Neural cell (in vitro differentiated cells): ENCODE data around the gene ADD1. TPM values are rescaled to one million over a fixed set of nuclear protein-coding genes. Genes with fewer than 3 reads are reported as not detected.

ENCODE experiments used
- H2AFZ ChIP-seq: fragments of 200-600, 300-800 bp; sonication (generic), shearing (Covaris generic); 2 replicates; pipeline ENCODE4 v1.6.0; 2014; ENCODE audit warnings: low read depth, mild to moderate bottlenecking, antibody characterized with exemption, low read length, moderate library complexity
- H3F3A ChIP-seq: fragments of 200-600 bp; shearing (Covaris generic); 2 replicates; pipeline ENCODE4 v1.6.1; 2016; ENCODE audit warnings: mild to moderate bottlenecking, moderate library complexity, mixed read lengths, antibody characterized with exemption, low read length; ENCODE audit not compliant: insufficient read depth, poor library complexity, severe bottlenecking
- H3K27ac ChIP-seq: fragments of 200-600, 300-800 bp; sonication (generic), shearing (Covaris generic); 2 replicates; pipeline ENCODE4 v1.5.1; 2014; ENCODE audit warnings: mild to moderate bottlenecking, low read length, moderate library complexity
- H3K27me3 ChIP-seq: fragments of 300-800, 200-600 bp; sonication (generic), shearing (Covaris generic); 2 replicates; pipeline ENCODE4 v1.6.0; 2014; ENCODE audit warnings: mild to moderate bottlenecking, low read depth, low read length, moderate library complexity; ENCODE audit not compliant: insufficient read depth
- H3K36me3 ChIP-seq: fragments of 300-800, 200-600 bp; sonication (generic), shearing (Covaris generic); 2 replicates; pipeline ENCODE4 v1.5.1; 2014; ENCODE audit warnings: mild to moderate bottlenecking, antibody characterized with exemption, low read length, moderate library complexity; ENCODE audit not compliant: insufficient read depth
- H3K4me2 ChIP-seq: fragments of 300-800, 200-600 bp; sonication (generic), shearing (Covaris generic); 2 replicates; pipeline ENCODE4 v1.6.0; 2014; ENCODE audit warnings: mild to moderate bottlenecking, low read length
- H3K4me3 ChIP-seq: fragments of 300-800, 200-600 bp; sonication (generic), shearing (Covaris generic); 2 replicates; pipeline ENCODE4 v1.5.1; 2014; ENCODE audit warnings: mild to moderate bottlenecking, low read length, moderate library complexity
- H3K79me2 ChIP-seq: fragments of 200-600 bp; shearing (Covaris generic); replicated peaks from 2 replicates; pipeline ENCODE4 v1.6.0; 2014; ENCODE audit warnings: mild to moderate bottlenecking, low read length, moderate library complexity; ENCODE audit not compliant: insufficient read depth
- H3K9ac ChIP-seq: fragments of 300-800, 200-600 bp; sonication (generic), shearing (Covaris generic); 2 replicates; pipeline ENCODE4 v1.6.1; 2016; ENCODE audit warnings: mild to moderate bottlenecking, low read length, mixed read lengths
- H3K9me2 ChIP-seq: fragments of 200-600 bp; shearing (Covaris generic); 2 replicates; pipeline ENCODE4 v1.6.1; 2016; ENCODE audit warnings: mild to moderate bottlenecking, low read length, mixed read lengths; ENCODE audit not compliant: insufficient read depth
- H3K9me3 ChIP-seq: fragments of 200-600, 300-800 bp; sonication (generic), shearing (Covaris generic); 2 replicates; pipeline ENCODE4 v1.6.1; 2016; ENCODE audit warnings: mild to moderate bottlenecking, mixed run types, low read length, moderate library complexity, mixed read lengths
- H4K20me1 ChIP-seq: fragments of 200-600 bp; shearing (Covaris generic); 2 replicates; pipeline ENCODE4 v1.6.1; 2016; ENCODE audit warnings: mild to moderate bottlenecking, mixed run types; ENCODE audit not compliant: insufficient read depth
- CTCF ChIP-seq: fragments of 450-650 bp; IDR thresholded peaks from 2 replicates; pipeline ENCODE4 v1.5.1; 2014; ENCODE audit warnings: antibody characterized with exemption, mild to moderate bottlenecking, moderate library complexity; ENCODE audit not compliant: poor library complexity, severe bottlenecking
- EP300 ChIP-seq: fragments of 450-650 bp; conservative IDR thresholded peaks from 2 replicates; pipeline ENCODE4 v1.6.1; 2014; ENCODE audit warnings: antibody characterized with exemption, mild to moderate bottlenecking, moderate library complexity; ENCODE audit not compliant: poor library complexity, severe bottlenecking
- EZH2 ChIP-seq: fragments of 200-600, 300-800 bp; shearing (Covaris generic), sonication (generic); IDR thresholded peaks from 2 replicates; pipeline ENCODE4 v1.6.1; 2014; ENCODE audit warnings: antibody characterized with exemption, low read length, borderline replicate concordance, mild to moderate bottlenecking; ENCODE audit not compliant: insufficient read depth, poor library complexity, severe bottlenecking
- MXI1 ChIP-seq: fragments of 450-650 bp; conservative IDR thresholded peaks from 2 replicates; pipeline ENCODE4 v1.6.1; 2014; ENCODE audit warnings: antibody characterized with exemption, mild to moderate bottlenecking; ENCODE audit not compliant: poor library complexity, severe bottlenecking
- POLR2AphosphoS5 ChIP-seq: IDR thresholded peaks from 2 replicates; pipeline ENCODE4 v1.6.1; 2012
- RAD21 ChIP-seq: fragments of 450-650 bp; conservative IDR thresholded peaks from 2 replicates; pipeline ENCODE4 v1.6.1; 2014; ENCODE audit warnings: antibody characterized with exemption, mild to moderate bottlenecking, moderate library complexity
- REST ChIP-seq: IDR thresholded peaks from 2 replicates; pipeline ENCODE4 v1.6.1; 2012; ENCODE audit warnings: borderline replicate concordance
- SMC3 ChIP-seq: fragments of 450-650 bp; conservative IDR thresholded peaks from 2 replicates; pipeline ENCODE4 v1.6.1; 2014; ENCODE audit warnings: antibody characterized with exemption, mild to moderate bottlenecking, moderate library complexity; ENCODE audit not compliant: poor library complexity
- TAF1 ChIP-seq: IDR thresholded peaks from 2 replicates; pipeline ENCODE4 v1.6.1; 2012; ENCODE audit warnings: low read depth
- polyA plus RNA-seq: library from polyadenylated mRNA; depleted of rRNA; stranded (reverse); fragments of >200 nt; gene quantifications from 2 replicates; pipeline ENCODE4 v1.2.3, GENCODE V29; 2014

ADD1 gene
- polyA plus RNA-seq, 1 donor from 2014 or later = 190 TPM

GRCh38 chr4:2862528-2862927, 18.9 kb downstream of the ADD1 start:
- TF ChIP-seq EZH2 = no peak
- TF ChIP-seq EP300 = no peak
- no peaks in the 10 kb centered on the region for H3F3A ChIP-seq
- H3K9ac ChIP-seq = no peak overlapping the region
- no peaks in the 10 kb centered on the region for H3K9me3 ChIP-seq
- H3K4me3 ChIP-seq = no peak overlapping the region
- H2AFZ ChIP-seq = no peak overlapping the region
- no peaks in the 10 kb centered on the region for H3K36me3 ChIP-seq
- peaks cover 73% of the 10 kb centered on the region for H3K79me2 ChIP-seq
- H4K20me1 ChIP-seq = peaks cover 9% of the 10 kb centered on the region
- H3K4me2 ChIP-seq = no peak overlapping the region
- no peaks in the 10 kb centered on the region for H3K27me3 ChIP-seq
- no peak overlapping the region for H3K27ac ChIP-seq
- no peaks in the 10 kb centered on the region for H3K9me2 ChIP-seq

DNA sequence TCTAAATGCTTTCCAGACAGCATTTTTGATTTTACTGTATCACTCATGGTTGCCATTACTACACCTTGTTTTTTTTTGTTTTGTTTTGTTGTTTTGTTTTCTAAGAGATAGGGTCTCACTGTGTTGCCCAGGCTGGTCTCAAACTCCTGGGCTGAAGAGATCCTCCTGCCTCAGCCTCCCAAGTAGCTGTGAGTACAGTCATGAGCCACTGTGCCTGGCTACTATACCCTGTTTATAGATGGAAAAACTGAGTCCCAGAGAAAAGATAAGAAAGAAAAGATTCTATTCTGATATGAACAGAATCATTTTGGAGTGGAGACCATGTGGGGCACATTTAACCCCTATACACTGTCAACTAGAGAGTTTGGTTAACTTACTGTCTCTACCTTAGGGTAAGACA, 20.0 kb downstream of the ADD1 start:
- Histone ChIP-seq H3K27ac (no peak overlapping the region), H4K20me1 (peaks cover 9% of the 10 kb centered on the region)

DNA sequence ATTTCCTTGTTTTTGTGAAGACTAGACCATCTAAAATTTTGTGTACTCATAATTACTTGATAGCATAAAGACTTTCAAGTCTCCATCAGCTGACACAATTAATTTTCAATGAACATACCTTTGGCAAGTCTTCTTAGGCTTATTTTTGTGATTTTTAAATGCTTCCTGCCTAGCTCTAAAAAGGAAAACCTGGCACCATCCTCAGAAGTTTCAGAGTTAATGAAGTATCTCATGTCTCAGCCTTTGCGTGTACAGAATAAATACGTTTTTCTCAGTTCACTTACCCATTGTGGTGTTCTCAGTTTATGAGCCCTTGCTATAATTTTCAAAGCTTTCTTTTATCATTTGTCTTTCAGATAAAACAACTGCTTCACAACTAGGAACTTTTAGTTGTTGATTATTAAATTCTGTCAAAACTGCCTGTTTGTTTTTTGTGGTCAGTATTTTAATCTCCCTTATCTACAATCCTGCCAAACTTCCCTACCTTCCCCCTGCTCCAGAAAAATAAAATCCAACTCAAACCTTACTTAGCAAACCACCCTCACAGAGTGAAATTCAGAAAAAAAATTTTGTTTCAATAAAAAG, 21.6 kb downstream of the ADD1 start:
- Histone ChIP-seq H3K27me3 (no peaks in the 10 kb centered on the region), H3K9me3 (no peaks in the 10 kb centered on the region), H3K4me3 (no peak overlapping the region), H4K20me1 (peaks cover 9% of the 10 kb centered on the region), H3K27ac (no peak overlapping the region), H3K9ac (no peak overlapping the region), H3K9me2 (no peaks in the 10 kb centered on the region), H3K4me2 (no peak overlapping the region), H2AFZ (no peak overlapping the region), H3K79me2 (peaks cover 52% of the 10 kb centered on the region), H3K36me3 (no peaks in the 10 kb centered on the region), H3F3A (no peaks in the 10 kb centered on the region)
- TF ChIP-seq POLR2AphosphoS5 (no peak), SMC3 (no peak), EP300 (no peak), CTCF (no peak), MXI1 (no peak), RAD21 (no peak), TAF1 (no peak), REST (no peak), EZH2 (no peak)

More for the DNA sequence above, 20.0 kb downstream of the ADD1 start:
- no peaks in the 10 kb centered on the region for H3F3A ChIP-seq
- H3K4me2 ChIP-seq = no peak overlapping the region
- no peaks in the 10 kb centered on the region for H3K9me3 ChIP-seq
- no peaks in the 10 kb centered on the region for H3K27me3 ChIP-seq
- H3K79me2 ChIP-seq = peaks cover 62% of the 10 kb centered on the region
- H3K4me3 ChIP-seq = no peak overlapping the region
- H2AFZ ChIP-seq = no peak overlapping the region
- no peak overlapping the region for H3K9ac ChIP-seq
- H3K9me2 ChIP-seq = no peaks in the 10 kb centered on the region
- TF ChIP-seq TAF1 (no peak), RAD21 (no peak), SMC3 (no peak), CTCF (no peak)
- no peaks in the 10 kb centered on the region for H3K36me3 ChIP-seq
